ENCODE measurements around the gene EYA3.
"Not testable (repeated sequence)": the region's sequence is repeated elsewhere in the genome, so short reads cannot be mapped to it uniquely, and the experiment has no call there.

Gene EYA3

DNA sequence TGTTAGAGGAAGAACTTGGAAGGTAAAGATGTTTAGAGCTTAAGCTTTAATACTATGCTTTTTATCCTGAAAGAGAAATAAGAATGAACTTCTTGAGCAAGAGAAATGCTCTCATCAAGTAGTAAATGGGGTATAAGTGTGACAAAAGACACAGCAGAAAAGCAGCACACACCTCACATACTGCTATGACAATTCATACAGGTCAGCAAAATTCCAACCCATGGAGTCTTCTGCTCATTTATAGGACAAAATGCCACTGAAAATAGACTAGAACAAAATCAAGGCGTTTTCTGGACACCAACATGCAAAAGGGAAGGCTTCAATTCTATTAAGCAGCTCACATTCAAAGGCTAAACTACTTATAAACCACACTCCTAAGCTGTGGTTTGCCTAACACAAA, 61.2 kb downstream of the EYA3 start:
- no peak for DNase-seq

DNA sequence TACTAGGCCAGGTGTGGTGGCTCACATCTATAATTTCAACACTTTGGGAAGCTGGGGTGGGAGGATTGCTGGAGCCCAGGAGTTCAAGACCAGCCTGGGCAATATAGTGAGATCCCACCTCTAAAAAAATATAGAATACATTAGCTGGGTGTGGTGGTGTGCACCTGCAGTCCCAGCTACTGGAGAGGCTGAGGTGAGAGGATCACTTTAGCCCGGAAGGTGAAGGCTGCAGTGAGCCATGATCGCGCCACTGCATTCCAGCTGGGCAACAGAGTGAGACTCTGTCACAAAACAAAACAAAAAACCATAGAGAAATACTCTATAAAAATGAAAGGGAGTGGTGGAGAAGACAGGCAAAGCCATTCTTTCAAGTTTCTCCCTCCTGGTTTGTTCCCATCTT, 62.1 kb downstream of the EYA3 start:
- DNase-seq = no peak

DNA sequence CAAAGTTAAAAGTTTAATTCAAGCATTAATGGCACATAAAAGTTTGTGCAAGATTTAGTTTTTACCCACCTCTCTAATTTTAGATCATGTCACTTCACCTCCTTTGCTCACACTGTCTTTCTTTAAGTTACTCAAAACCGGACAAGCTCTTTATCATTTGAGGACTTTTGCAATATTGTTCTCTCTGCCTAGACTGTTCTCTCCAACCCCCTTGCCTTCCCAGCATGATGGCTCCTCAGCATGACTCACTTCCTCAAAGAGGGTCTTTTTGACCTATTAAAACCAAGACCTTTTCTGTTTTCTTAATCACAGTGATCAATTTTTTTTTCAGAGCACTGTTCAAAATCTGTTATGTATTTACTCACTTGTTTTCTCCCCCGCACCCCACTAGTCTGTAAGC, 67.3 kb downstream of the EYA3 start:
- no peak for DNase-seq

DNA sequence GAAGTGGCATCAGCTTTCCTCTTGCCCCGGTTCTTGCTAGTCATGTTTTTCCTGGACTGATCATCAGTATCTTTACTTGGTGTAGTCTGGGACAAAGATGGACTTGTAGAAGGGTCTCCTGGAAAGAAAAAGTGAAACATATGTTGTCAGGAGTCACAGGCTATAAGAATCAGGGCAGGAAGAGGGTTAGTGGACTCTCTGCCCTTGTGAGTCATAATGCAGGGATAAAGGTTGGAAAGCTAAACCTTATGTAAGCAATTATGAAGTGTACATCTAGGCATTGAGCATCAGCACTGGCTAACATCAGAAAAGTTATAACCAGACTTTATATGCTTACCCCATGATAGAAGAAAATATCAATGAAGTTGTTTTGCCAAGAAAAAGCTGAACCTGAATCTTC, 77.4 kb downstream of the EYA3 start:
- no peak for DNase-seq

DNA sequence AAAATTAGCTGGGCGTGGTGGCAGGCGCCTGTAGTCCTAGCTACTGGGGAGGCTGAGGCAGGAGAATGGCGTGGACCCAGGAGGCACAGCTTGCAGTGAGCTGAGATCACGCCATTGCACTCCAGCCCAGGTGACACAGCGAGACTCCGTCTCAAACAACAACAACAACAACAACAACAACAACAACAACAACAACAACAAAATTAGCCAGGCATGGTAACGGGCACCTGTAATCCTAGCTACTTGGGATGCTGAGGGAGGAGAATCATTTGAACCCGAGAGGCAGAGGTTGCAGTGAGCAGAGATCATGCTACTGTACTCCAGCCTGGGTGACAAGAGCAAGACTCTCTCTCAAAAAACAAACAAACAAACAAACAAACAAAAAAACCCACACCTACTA, 85.3 kb downstream of the EYA3 start:
- DNase-seq = not testable (repeated sequence)

DNA sequence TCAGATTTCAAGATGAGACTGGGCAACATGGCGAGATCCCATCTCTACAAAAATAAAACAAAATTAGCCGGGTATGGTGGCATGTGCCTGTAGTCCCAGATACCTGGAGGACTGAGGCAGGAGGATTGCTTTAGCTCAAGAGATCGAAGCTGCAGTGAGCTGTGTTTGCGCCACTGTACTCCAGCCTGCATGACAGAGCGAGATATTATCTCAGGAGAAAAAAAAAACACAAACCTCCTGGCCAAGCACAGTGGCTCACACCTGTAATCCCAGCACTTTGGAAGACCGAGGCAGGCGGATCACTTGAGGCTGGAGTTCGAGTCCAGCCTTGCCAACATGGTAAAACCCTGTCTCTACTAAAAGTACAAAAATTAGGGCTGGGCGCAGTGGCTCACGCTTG, 85.8 kb downstream of the EYA3 start:
- no peak for DNase-seq

DNA sequence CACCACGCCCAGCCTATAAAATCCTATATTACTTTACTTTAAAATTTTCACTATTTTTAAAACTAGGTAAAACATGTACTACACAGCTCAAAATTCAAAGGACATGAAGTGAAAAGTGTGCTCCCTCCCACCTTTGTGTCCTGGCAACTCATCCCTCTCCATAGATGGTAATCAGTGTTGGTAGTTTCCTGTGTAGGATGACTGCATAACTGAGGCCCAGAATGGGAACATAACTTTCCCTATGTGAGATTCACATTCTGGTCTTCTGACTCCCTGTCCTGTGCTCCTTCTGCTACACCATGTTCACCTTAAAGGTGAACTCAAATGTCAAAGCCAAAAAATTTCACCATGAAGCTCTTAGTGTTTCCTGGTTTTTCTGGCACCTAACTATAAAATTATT, 89.4 kb downstream of the EYA3 start:
- no peak for DNase-seq

DNA sequence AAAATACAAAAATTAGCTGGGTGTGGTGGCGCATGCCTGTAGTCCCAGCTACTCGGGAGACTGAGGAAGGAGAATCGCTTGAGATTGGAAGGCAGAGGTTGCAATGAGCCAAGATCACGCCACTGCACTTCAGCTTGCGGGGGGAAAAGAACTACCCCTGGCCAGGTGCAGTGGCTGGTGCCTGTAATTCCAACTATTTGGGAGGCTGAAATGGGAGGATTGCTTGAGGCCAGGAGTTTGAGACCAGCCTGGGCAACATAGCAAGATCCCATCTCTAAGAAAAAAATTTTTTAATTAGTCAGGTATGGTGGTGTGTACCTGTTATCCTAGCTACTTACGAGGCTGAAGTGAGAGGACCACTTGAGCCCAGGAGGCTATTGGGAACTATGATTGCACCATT, 93.9 kb downstream of the EYA3 start:
- DNase-seq = not testable (repeated sequence)

DNA sequence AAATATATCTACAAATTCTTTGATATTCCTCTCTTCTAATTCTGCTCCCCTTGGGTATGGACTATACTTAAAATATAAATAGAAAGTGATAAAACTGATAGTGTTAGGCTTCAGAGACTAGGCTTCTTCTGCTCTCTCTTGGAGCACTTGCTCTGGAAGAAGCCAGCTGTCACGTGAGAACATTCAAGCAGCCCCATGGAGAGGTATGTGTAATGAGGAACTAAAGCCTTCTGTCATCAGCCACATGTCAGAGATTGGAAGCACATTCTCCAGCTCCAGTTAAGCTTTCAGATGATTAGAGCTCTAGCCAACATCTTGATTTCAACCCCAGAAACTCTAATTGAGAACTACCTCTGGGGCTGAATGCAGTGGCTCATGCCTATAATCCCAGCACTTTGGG, 94.3 kb downstream of the EYA3 start:
- no peak for DNase-seq

DNA sequence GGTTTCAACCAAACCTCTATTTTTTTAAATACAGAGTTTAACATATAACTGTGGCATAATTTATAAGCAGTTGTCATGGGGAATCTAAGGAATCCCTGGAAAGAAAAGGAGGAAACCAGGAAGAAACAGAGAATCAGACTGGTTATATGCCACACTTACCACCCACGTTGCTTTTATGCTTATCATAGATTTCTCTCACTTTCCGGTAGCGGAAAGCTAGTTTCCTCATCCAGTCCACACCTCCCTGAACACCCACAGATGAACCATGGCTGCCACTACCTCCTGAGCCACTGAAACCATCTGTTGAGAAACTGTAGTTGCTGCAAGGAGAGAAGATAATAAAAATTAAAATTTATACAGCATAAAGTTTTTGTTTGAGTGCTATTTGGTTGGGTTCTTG, 95.2 kb downstream of the EYA3 start:
- peak; percentile 29 for DNase-seq

DNA sequence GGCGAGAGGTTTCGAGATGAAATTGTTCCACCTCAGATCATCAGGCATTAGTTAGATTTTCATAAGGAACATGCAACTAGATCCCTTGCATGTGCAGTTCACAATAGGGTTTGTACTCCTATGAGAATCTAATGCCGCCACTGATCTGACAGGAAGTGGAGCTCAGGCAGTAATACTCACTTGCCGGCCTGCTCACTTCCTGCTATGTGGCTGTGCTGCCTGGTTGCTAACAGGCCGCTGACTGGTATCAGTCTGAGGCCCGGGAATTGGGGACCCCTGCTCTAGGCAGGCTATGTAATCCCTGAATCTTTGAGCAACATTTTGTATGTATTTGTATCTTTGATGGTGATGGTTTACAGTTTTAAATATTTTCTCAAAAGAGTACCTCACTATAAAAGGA, 96.1 kb downstream of the EYA3 start:
- DNase-seq = peak; percentile 57

DNA sequence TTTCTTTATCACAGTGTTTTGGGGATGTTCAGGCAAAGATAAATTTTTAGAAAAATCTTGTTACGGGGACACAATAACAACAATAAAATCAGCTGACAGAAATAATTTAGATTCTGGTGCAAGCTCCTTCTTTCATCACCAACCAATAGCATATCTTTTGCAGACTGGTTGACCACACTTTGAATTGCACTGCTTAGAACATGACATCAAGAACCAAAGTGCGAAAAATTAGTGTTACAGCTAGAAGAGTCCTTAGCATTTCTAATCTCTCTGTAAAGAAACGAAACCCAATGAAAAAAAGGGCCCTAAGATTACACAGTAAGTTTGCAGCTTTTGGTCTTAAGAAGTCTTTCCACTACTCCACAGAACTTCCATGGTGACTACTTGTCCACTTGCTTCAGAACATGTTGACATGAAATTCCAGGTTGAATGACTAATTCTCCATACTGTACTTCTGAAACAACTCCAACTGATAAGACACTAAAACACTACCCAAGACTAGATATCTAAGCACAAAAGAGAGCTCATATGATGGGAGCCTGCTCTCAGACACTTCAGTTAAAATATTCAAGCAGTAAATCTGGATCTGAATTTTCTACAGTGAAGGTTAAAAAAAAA, 97.4 kb downstream of the EYA3 start:
- no peak for DNase-seq

DNA sequence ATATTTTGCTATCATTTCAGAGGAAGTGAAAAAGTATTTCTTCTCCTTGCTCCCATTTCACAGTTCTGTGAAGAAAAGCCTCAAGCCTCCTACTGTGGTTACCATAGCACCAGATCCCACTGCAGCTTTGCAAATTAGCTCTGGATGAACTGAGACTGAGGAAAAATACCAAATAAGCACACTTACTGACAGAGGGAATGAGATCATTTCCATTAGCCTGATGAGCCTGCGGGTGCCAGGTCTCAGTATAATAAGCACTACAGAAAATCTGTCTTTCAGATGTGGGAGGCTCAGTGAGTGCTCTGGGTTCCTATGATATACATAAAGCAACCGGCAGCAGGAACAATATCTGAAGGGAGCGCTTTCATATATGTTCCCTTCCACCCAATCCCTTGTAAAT, 107.3 kb downstream of the EYA3 start:
- no peak for DNase-seq

DNA sequence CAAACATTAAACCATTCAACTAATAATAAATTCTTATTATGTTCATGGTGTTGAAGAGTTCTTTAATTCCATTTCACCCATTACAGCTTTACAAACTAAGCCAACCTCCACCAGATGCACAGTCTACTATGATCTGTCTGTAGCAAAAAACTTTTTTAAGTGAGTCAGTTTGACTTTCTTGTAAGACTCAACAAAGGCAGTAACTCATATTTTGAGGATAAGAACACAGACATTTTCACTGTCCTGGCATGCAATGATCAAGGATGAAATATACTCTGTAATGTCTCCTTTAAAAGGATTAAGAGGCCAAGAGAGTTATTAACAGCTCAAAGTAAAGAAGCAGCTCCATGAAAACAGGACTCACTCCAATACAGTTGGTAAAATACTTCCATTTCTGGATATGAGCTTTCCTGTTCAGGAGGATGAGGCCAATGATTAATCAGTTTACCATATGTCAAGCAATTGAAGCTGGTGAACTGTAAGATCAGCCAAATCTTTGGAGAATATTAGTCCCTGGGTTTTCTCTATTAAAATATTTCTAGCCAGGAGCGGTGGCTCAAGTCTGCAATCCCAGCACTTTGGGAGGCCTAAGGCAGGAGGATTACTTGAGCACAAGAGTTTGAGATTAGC, 108.1 kb downstream of the EYA3 start:
- no peak for DNase-seq

DNA sequence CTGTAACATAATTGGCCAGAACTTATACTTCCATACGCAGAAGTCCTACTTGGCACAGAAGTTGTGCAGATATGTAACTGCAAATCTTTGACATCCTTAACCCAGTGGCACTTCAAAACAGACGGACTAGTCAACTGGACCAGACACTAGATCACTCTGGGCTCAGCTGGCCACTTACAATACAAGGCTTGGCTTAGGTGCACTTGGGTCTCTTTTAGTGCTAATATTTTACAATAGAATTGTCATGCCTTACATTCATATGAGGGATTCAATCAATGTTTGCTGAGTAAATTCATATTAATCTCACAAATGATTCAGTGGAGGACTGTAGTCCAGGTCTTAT, 108.6 kb downstream of the EYA3 start:
- DNase-seq = no peak

DNA sequence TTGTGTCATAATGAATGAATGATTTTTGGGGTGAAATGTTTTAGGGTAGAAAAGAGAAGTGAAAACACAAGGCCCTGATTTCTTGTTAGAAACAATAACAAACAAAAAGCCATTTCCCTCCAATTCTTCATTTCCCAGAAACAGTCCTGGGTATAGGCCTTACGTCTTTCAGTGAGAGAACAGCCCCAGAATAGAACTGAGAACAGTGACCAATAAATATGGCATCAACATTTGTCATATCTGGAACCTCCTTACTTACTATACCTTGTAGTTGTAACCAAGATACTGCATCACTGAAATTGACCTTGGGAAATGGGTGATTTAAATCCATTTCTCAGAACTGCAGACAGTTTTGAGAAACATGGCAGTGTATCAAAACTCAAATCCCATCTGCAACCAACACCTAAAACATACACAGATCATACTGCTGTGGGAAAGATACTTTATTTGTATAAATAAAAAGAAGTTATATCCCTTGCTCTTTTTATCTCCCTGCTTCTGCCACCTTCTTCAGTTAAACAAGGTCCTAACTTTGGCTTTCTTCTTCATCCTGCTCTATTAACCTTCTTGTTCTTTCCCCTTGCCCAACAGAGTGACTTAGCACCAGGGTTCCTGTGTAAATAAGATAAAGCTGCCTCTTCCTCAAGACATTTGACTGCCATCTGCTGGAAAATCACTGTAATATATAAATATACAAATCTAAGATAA, 109.1 kb downstream of the EYA3 start:
- DNase-seq = no peak

DNA sequence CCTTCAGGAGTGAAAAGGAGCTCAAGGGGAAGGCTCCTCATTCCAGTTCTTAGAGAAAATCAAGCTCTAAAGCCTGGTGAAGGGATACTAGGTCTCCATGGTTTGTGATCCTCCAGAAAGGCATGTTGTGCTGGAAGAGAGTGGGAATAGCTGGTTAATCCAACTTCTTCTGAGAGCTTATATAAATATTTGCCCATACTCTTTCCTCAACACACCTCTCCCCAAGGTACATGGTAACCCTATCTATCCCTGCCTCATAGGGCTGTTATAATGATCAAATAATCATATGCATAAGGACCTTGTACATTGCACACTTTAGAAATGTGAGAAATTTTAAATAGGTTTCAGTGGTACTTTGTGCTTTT, 114.0 kb downstream of the EYA3 start:
- DNase-seq = no peak

DNA sequence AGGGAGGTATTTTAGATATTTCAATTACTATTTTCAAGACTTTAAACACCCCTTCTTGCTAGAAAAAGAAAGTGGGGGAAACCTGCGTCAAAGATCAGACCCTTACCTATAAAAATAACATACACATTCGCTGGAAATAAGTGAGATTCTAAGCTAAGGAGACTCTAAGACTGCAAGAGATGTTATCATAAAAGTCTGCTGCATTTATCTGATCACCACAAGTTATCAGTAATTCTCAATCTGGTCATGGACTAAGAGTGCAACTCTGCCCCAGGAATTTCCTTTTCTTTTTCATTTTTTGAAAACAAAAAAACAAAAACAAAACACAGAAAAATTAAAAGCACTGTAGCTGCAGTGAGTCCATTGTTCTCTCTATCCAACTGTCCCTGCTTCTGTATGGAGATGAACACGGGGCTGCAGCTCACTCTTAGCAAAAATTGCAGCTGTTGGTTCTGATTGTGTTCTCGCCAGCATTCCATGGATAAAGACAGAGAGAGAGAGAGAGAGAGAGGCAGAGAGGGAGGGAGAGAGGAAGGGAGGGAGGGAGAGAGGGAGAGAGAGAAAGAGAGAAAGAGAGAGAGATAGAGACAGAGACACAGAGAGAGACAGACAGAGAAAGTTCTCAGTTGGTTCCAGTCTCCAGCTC, 114.5 kb downstream of the EYA3 start:
- DNase-seq = no peak

DNA sequence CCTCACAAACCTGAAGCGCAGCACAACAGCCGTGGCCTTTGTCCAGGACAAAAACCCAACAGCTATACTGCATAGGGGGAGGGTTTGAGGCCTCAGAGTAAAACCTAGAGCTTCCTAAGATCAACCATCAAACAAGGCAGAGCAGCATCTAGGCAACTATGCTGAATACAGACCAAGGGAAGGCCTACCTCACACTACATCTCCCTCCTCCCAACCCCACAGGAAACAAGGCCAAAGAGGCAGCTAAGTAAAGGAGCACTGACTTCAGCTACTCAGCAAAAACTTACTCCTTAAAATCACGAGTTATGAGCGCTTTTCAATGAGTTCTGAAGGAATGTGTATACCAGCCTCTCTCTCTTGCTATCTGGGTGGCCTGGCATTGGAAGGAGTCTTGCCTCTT, 116.3 kb downstream of the EYA3 start:
- no peak for DNase-seq

DNA sequence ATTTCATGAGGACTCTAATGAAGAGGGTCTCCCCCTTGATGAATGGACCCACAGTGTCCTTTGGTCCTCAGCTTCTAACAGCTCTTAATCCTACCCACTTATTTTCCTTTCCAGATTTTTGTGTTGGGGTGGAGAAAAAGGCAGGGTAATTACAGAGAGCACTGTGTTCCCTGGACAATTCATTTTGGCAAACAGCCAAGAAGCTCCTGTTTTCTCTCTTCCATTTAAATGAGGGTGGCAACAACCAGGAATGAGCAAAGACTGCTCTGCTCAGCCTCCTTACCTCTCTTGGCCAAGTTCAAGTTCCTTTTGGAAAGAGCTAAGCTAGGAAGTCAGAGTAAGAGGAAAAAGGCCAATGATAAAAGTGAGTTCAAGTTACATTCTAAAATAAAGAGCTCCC, 116.7 kb downstream of the EYA3 start:
- DNase-seq = no peak

DNA sequence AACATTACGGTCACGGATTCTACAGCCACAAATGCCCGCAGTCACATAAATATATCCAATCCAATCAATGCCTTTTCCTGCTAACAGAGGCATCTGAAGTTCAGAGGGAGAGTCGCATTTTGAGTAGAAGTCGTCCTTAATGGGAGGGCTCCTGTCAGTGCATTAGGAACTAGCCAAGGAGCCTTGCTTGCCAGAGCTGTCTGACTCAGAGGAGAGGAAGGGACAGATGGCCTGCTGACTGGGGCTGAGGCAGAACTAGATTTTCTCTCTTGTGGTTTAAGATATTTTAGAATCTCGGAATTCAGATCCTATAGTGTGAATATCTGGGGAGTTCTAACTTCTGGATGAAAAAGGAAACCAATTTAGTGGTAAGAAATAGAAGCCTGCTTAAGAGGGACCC, 118.0 kb downstream of the EYA3 start:
- no peak for DNase-seq

DNA sequence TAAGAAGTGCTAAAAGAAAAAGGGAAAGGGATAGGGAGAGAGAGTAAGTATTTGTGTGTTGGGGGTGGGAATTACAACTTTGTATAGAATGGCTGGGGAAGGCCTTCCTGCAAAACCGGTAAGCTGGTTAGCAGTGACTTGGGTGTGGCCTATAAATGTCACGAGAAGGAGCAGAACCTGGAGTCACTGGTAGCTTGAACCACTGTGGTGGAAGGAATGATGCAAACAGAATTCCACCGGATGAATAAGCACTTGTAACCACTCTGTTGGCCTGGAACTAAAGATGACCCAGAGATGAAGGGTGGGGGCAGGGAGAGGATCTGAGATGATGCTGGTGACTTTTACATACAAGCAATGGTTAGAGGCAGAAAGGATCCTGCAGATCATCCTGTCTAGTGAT, 119.7 kb downstream of the EYA3 start:
- peak; percentile 23 for DNase-seq

DNA sequence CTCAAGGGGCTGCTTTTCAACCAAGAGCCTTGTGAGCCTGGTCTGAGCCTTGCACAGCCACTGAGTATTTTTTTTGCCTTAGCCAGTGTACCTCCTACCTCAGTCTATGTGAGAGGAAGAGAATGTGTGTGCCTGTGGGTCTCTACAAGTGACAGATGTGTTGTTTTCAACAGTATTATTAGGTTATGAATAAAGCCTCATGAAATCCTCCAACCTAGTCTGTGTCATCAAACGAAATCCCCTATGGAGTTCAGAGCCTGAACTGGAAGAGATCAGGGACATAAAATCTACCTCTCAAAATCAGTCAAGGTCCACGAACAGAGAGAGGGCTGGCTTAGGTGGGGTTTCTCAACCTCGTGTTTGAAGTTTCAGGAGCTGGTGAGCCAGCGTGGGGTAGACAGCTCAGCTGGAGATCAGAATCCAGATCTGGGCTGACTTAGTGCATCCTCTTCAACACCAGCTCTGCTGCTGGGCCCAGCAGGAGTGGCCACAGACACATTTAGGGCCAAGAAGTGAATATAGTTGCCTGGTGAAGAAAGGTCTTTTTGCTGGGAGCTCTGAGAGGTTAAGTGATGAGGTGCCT, 120.4 kb downstream of the EYA3 start:
- DNase-seq = no peak
